Ishikawa (cell line): ENCODE measurements around the gene HRCT1.

Source experiments
- CEBPB ChIP-seq: IDR thresholded peaks from 2 replicates; pipeline ENCODE4 v1.6.1; 2012
- CREB1 ChIP-seq: IDR thresholded peaks from 2 replicates; pipeline ENCODE4 v1.6.1; 2012; ENCODE audit warnings: low read depth
- EGR1 ChIP-seq: IDR thresholded peaks from 2 replicates; pipeline ENCODE4 v1.6.1; 2012
- EP300 ChIP-seq: IDR thresholded peaks from 2 replicates; pipeline ENCODE4 v1.6.1; 2012; ENCODE audit warnings: borderline replicate concordance
- FOXM1 ChIP-seq: IDR thresholded peaks from 2 replicates; pipeline ENCODE4 v1.6.1; 2012; ENCODE audit warnings: low read depth, borderline replicate concordance
- NFIC ChIP-seq: IDR thresholded peaks from 2 replicates; pipeline ENCODE4 v1.6.1; 2012
- RAD21 ChIP-seq: IDR thresholded peaks from 2 replicates; pipeline ENCODE4 v1.6.1; 2012; ENCODE audit warnings: low read depth
- TAF1 ChIP-seq: IDR thresholded peaks from 2 replicates; pipeline ENCODE4 v1.6.1; 2012; ENCODE audit warnings: low read depth, mild to moderate bottlenecking
- TCF12 ChIP-seq: IDR thresholded peaks from 2 replicates; pipeline ENCODE4 v1.6.1; 2012; ENCODE audit warnings: low read depth
- TEAD4 ChIP-seq: IDR thresholded peaks from 2 replicates; pipeline ENCODE4 v1.6.1; 2012
- YY1 ChIP-seq: IDR thresholded peaks from 2 replicates; pipeline ENCODE4 v1.6.1; 2012; ENCODE audit warnings: low read depth
- ZBTB7A ChIP-seq: IDR thresholded peaks from 2 replicates; pipeline ENCODE4 v1.6.1; 2012; ENCODE audit warnings: low read depth
- TF ChIP-seq, protein P1 (sequence below): IDR thresholded peaks from 2 replicates; pipeline ENCODE4 v1.6.1; 2012
- TF ChIP-seq, protein P2 (sequence below): IDR thresholded peaks from 2 replicates; pipeline ENCODE4 v1.6.1; 2012; ENCODE audit warnings: low read depth, mild to moderate bottlenecking
- TF ChIP-seq, protein P3 (sequence below): IDR thresholded peaks from 2 replicates; pipeline ENCODE4 v1.6.1; 2012

The HRCT1 gene

DNA sequence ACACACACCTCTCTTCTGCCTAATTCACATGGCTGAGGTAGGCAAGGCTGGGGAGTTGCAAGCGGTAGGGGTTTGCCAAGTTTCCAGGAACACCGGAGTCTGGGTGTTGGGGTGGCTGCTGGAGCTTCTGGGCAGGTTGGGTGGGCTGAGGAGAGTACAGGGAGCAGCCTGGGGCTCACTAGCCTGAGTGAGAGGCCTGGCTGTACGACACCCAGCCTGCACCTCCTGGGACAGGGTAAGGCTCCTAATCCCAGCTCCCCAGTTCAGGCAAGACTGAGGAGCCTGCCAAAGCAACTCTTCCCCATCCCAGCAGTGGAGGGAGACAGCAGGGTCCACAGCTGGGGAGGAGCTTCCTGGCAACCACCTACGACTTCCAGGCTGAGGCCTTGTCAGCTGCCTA is 11.3 kb downstream of the HRCT1 start:
- TF ChIP-seq, protein P1, sequence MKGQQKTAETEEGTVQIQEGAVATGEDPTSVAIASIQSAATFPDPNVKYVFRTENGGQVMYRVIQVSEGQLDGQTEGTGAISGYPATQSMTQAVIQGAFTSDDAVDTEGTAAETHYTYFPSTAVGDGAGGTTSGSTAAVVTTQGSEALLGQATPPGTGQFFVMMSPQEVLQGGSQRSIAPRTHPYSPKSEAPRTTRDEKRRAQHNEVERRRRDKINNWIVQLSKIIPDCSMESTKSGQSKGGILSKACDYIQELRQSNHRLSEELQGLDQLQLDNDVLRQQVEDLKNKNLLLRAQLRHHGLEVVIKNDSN = no peak
- no peak for TF ChIP-seq RAD21
- no peak for TF ChIP-seq TEAD4
- TF ChIP-seq NFIC = no peak
- TF ChIP-seq TAF1 = no peak
- TF ChIP-seq, protein P2, sequence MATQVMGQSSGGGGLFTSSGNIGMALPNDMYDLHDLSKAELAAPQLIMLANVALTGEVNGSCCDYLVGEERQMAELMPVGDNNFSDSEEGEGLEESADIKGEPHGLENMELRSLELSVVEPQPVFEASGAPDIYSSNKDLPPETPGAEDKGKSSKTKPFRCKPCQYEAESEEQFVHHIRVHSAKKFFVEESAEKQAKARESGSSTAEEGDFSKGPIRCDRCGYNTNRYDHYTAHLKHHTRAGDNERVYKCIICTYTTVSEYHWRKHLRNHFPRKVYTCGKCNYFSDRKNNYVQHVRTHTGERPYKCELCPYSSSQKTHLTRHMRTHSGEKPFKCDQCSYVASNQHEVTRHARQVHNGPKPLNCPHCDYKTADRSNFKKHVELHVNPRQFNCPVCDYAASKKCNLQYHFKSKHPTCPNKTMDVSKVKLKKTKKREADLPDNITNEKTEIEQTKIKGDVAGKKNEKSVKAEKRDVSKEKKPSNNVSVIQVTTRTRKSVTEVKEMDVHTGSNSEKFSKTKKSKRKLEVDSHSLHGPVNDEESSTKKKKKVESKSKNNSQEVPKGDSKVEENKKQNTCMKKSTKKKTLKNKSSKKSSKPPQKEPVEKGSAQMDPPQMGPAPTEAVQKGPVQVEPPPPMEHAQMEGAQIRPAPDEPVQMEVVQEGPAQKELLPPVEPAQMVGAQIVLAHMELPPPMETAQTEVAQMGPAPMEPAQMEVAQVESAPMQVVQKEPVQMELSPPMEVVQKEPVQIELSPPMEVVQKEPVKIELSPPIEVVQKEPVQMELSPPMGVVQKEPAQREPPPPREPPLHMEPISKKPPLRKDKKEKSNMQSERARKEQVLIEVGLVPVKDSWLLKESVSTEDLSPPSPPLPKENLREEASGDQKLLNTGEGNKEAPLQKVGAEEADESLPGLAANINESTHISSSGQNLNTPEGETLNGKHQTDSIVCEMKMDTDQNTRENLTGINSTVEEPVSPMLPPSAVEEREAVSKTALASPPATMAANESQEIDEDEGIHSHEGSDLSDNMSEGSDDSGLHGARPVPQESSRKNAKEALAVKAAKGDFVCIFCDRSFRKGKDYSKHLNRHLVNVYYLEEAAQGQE = no peak
- no peak for TF ChIP-seq CREB1
- no peak for TF ChIP-seq TCF12
- no peak for TF ChIP-seq CEBPB
- TF ChIP-seq, protein P3, sequence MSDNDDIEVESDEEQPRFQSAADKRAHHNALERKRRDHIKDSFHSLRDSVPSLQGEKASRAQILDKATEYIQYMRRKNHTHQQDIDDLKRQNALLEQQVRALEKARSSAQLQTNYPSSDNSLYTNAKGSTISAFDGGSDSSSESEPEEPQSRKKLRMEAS = no peak
- TF ChIP-seq FOXM1 = no peak

DNA sequence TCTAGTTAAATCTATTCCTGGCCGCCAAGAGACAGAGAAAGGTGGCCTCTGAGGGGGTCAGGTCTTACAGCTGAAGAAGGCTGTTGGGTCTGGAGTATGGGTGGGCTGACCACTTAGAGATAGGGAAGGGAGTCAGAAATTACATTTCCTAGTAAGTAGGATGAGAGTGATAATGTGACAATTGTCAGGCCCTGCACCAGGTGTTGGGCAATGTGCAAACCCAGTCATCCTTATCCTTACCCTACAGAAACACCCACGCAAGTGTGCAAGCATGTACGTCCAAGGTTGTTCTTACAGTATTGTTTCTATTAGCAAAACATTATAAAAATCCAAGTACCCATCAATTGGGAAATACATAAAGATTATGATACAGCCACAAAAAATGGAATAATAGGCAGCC is 12.8 kb downstream of the HRCT1 start:
- no peak for TF ChIP-seq CREB1
- TF ChIP-seq FOXM1 = no peak
- TF ChIP-seq TEAD4 = no peak
- TF ChIP-seq ZBTB7A = no peak
- no peak for TF ChIP-seq RAD21
- no peak for TF ChIP-seq EP300
- TF ChIP-seq, protein P1 = no peak

DNA sequence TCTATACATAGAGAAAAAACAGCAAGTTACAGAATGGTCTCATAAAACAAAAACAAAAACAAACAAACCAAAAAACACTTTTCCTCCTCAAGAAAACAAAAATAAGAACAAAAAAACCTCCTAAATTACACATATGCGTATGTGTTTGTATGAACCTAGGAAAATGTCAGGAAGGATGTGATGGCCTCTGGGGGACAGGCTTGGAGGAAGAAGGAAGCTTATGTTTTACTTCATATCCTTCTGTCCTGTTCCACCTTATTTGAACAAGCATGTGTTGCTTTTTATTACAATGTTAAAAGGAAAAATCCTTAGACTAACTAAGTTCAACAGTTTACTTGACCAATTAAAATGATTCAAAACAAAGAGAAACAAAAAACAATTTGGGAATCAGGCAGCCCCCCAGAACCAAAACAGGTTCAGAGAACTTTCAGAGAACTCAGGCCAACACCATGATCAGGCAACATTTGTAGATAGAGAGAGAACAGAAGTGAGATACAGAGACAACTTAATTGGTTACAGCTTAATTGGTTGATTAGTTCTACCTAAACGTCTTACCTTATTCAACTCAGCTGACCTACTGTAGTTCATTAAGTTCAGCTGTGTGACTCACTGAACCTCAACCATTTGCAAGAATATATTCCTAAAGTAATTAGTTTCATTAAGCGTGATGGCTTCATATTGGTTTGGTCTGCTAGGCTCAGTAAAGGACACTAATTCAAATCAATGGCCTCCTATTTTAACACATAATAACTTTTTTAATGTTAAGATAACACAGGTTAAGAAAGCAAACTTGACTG is 13.4 kb downstream of the HRCT1 start:
- TF ChIP-seq EP300 (no peak), TEAD4 (no peak), TCF12 (no peak), NFIC (no peak), YY1 (no peak), FOXM1 (no peak), EGR1 (no peak)
- TF ChIP-seq, protein P2 = no peak
- TF ChIP-seq, protein P1 = no peak
- TF ChIP-seq, protein P3 = no peak

DNA sequence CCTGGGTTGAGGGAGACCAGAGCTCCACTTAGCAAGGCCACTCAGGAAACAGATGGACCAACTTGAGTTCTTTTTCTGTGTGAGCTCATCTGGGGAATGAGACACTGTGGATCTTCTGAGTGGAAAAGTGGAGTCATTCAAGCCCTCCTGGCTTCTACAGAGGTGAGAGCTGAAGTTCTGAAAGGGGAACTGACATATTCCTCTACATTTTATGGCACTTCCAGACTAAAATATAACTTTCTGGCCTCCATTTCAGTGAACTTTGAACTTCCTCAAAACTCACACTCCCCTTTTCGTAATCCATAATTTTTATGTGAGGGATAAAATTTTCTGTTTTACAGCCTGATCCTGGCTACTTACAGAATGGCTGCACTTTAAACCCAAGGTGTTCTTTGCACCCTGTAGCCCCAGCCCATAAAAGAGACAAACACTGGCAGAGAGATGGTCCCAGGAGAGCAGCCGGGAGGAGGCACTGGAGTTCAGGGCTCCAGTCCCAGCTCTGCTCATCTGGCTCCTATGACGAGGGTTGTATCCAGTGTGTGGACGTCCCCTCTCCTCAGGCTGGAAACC is 14.1 kb downstream of the HRCT1 start:
- TF ChIP-seq ZBTB7A = no peak
- TF ChIP-seq TEAD4 = no peak
- TF ChIP-seq, protein P2 = no peak
- no peak for TF ChIP-seq NFIC
- no peak for TF ChIP-seq TAF1
- TF ChIP-seq, protein P3 = no peak
- TF ChIP-seq EP300 = no peak
- no peak for TF ChIP-seq FOXM1
- TF ChIP-seq, protein P1 = no peak
- TF ChIP-seq TCF12 = no peak
- no peak for TF ChIP-seq EGR1
- TF ChIP-seq YY1 = no peak
- TF ChIP-seq RAD21 = no peak
- TF ChIP-seq CREB1 = no peak
- TF ChIP-seq CEBPB = no peak
